HEK293 (cell line): Measurements from ENCODE around the gene PARVA.

ENCODE experiments used
- HOXA7 ChIP-seq: sonication (generic); formaldehyde crosslinking; IDR thresholded peaks from 2 replicates; pipeline ENCODE4 v1.8.1; 2022; ENCODE audit warnings: missing genetic modification reagents, borderline replicate concordance
- MZF1 ChIP-seq: fragments of 450-650 bp; formaldehyde crosslinking; IDR thresholded peaks from 2 replicates; pipeline ENCODE4 v1.5.1; 2017; ENCODE audit warnings: missing biosample characterization, missing genetic modification characterization, borderline replicate concordance
- PRDM6 ChIP-seq: fragments of 450-650 bp; formaldehyde crosslinking; IDR thresholded peaks from 2 replicates; pipeline ENCODE4 v1.5.1; 2017; ENCODE audit warnings: missing biosample characterization, missing genetic modification characterization
- SALL2 ChIP-seq: fragments of 450-650 bp; formaldehyde crosslinking; IDR thresholded peaks from 2 replicates; pipeline ENCODE4 v1.5.0; 2017; ENCODE audit warnings: missing biosample characterization, mild to moderate bottlenecking, missing genetic modification characterization, borderline replicate concordance
- WT1 ChIP-seq: fragments of 450-650 bp; formaldehyde crosslinking; IDR thresholded peaks from 2 replicates; pipeline ENCODE4 v1.5.1; 2016; ENCODE audit warnings: missing biosample characterization, missing genetic modification characterization
- ZBTB8A ChIP-seq: fragments of 450-650 bp; formaldehyde crosslinking; IDR thresholded peaks from 2 replicates; pipeline ENCODE4 v1.5.1; 2016; ENCODE audit warnings: missing biosample characterization, missing genetic modification characterization
- ZFP69B ChIP-seq: fragments of 450-650 bp; formaldehyde crosslinking; IDR thresholded peaks from 2 replicates; pipeline ENCODE4 v1.5.1; 2016; ENCODE audit warnings: missing biosample characterization, missing genetic modification characterization
- ZNF324 ChIP-seq: fragments of 450-650 bp; formaldehyde crosslinking; IDR thresholded peaks from 2 replicates; pipeline ENCODE4 v1.5.1; 2016; ENCODE audit warnings: missing biosample characterization, missing genetic modification characterization
- ZNF514 ChIP-seq: fragments of 450-650 bp; formaldehyde crosslinking; IDR thresholded peaks from 2 replicates; pipeline ENCODE4 v1.5.1; 2016; ENCODE audit warnings: missing biosample characterization, missing genetic modification characterization
- ZNF677 ChIP-seq: fragments of 450-650 bp; IDR thresholded peaks from 2 replicates; pipeline ENCODE4 v1.5.0; 2018; ENCODE audit warnings: missing biosample characterization, mild to moderate bottlenecking, missing genetic modification characterization, moderate library complexity
- ZNF785 ChIP-seq: fragments of 450-650 bp; formaldehyde crosslinking; IDR thresholded peaks from 2 replicates; pipeline ENCODE4 v1.5.1; 2016; ENCODE audit warnings: missing biosample characterization, missing genetic modification characterization
- ZNF830 ChIP-seq: fragments of 450-650 bp; IDR thresholded peaks from 2 replicates; pipeline ENCODE4 v1.5.0; 2018; ENCODE audit warnings: missing biosample characterization, missing genetic modification characterization, low read depth, mild to moderate bottlenecking, moderate library complexity
- TF ChIP-seq, protein P1 (sequence below): fragments of 450-650 bp; formaldehyde crosslinking; IDR thresholded peaks from 2 replicates; pipeline ENCODE4 v1.5.1; 2016; ENCODE audit warnings: missing biosample characterization, missing genetic modification characterization
- TF ChIP-seq, protein P2 (sequence below): fragments of 450-650 bp; formaldehyde crosslinking; IDR thresholded peaks from 2 replicates; pipeline ENCODE4 v1.5.1; 2016; ENCODE audit warnings: missing biosample characterization, missing genetic modification characterization, low read depth

GRCh38 chr11:12420706-12421105, 43.3 kb downstream of the PARVA start:
- TF ChIP-seq ZBTB8A (tag by site-specific recombination) (no peak), ZNF785 (tag by site-specific recombination) (no peak), ZNF324 (tag by site-specific recombination) (no peak), ZNF830 (tag by site-specific recombination) (no peak), SALL2 (tag by site-specific recombination) (no peak), MZF1 (tag by site-specific recombination) (no peak), HOXA7 (no peak), WT1 (no peak), ZNF514 (tag by site-specific recombination) (no peak), ZNF677 (tag by site-specific recombination) (no peak), PRDM6 (tag by site-specific recombination) (no peak), ZFP69B (tag by site-specific recombination) (no peak)
- TF ChIP-seq, protein P1, sequence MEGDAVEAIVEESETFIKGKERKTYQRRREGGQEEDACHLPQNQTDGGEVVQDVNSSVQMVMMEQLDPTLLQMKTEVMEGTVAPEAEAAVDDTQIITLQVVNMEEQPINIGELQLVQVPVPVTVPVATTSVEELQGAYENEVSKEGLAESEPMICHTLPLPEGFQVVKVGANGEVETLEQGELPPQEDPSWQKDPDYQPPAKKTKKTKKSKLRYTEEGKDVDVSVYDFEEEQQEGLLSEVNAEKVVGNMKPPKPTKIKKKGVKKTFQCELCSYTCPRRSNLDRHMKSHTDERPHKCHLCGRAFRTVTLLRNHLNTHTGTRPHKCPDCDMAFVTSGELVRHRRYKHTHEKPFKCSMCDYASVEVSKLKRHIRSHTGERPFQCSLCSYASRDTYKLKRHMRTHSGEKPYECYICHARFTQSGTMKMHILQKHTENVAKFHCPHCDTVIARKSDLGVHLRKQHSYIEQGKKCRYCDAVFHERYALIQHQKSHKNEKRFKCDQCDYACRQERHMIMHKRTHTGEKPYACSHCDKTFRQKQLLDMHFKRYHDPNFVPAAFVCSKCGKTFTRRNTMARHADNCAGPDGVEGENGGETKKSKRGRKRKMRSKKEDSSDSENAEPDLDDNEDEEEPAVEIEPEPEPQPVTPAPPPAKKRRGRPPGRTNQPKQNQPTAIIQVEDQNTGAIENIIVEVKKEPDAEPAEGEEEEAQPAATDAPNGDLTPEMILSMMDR (tag by site-specific recombination): no peak
- TF ChIP-seq, protein P2, sequence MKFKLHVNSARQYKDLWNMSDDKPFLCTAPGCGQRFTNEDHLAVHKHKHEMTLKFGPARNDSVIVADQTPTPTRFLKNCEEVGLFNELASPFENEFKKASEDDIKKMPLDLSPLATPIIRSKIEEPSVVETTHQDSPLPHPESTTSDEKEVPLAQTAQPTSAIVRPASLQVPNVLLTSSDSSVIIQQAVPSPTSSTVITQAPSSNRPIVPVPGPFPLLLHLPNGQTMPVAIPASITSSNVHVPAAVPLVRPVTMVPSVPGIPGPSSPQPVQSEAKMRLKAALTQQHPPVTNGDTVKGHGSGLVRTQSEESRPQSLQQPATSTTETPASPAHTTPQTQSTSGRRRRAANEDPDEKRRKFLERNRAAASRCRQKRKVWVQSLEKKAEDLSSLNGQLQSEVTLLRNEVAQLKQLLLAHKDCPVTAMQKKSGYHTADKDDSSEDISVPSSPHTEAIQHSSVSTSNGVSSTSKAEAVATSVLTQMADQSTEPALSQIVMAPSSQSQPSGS (tag by site-specific recombination): no peak
